ENCODE data around the gene TYRO3.

Gene TYRO3

DNA sequence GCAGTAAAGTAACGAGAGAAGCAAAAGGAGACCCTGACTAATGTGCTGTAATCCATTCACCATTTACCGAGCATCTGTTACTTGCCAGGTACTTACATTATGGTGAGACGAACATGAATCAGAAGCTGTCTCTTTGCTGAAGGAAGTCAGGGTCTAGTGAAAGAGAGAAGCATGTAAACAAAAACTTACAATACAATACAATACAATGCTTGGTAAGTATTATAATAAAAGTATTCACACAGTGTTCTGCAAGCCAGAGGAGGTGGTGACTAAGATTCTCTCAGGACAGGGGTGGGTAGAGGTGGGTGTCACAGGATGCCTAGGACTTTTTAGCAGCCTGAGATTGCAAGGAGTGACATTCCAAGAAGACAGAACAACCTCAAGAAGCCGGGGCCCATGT is 51.0 kb downstream of the TYRO3 start:
- DNase-seq = no peak

DNA sequence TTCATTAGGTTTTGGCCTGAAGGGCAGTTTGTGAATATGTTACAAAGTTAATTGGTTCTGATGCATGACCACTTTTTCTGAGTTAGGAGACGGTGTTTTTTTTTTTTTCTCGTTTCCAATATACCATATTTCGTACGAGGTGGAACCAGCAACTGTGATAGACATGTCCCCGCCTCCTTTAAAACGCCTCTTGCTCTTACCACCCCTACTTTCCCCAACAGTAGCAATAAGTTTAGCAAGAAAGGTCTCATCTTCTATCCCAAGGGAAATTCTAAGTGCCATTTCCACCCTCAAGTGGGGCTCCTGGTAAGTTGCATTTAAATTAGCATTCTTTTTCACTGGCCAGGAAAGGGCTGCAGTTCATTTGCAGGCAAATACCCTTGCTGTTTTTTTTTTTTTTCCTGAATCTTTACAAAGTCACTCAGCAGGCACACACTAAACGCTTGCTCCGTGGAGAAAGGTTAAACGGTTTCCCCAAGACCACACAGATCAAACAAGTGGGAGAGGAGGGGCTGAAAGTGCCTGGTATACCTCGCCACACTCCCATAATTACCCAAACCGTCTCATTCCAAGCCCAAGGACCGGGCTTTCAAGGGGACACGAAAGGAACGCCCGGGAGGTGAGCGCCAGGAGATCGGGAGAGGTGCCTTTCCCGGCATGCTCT is 61.7 kb downstream of the TYRO3 start:
- DNase-seq = peak in 2 of 3 experiments; percentile 29 to 56

DNA sequence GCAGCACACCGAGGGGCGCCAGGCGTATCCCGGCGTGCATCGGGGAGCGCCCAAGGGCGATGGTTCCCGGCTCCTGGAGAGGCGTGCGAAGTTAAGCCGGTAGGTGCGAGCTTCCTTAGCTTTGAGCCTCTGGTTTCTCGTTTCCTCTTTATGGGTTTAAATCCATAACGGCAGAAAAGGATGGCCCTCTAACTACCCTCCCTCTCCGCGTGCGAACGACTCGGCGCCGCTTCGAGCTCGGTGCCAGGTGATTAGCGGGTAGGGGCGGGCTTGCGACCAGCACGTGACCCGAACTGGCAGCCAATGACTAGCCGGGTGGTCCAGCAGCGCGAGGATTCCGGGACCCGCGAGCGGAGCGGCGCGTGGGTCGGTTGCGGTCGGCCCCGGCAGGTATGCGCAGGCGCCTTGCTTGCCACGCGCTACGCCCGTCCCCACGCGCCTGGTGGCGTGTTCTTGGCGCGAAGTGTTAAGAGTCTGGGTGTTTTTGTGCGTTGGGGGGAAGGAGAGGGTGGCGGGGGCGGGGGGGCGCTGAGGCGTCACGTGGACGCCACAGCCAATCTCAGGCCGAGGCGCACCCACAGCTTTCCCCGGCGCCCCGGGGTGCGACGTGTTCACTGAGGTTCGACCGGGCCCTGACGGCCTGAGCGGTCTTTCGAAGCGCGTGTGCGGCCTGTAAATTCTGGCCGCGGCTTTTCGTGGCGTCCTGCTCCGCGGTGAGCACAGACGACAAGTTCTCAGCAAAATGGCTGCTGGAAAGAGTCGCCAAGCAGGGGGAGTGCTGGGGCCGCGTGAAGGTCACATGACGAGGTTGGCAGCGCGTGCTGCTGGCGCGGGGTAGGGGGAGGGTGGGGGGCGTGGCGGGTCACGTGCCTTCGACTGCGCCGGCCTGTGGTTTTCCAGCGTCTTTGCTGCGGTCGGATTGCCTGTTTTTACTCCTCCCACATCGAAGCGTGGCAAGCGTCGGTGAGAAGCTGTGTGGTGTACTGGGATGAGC is 62.5 kb downstream of the TYRO3 start:
- DNase-seq = peak; percentile 75 to 93 (median 92)

DNA sequence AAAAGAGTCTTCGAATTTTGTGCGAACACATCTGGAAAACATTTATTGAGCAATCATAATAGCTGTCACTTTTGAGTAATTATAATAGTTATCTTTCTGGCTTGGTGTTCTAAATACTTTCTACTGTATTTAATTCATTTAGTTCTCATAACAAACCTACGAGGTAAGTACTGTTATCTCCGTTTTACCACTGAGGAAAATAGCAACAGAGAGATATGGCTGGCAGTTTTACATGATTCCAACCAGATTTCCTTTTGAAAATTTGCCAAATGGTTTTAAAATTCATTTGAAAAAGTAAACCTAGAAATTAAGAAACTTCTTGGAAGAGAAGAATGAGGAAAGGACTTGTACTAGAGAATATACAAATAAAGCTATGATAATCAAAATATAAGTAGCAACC is 63.9 kb downstream of the TYRO3 start:
- no peak for DNase-seq

DNA sequence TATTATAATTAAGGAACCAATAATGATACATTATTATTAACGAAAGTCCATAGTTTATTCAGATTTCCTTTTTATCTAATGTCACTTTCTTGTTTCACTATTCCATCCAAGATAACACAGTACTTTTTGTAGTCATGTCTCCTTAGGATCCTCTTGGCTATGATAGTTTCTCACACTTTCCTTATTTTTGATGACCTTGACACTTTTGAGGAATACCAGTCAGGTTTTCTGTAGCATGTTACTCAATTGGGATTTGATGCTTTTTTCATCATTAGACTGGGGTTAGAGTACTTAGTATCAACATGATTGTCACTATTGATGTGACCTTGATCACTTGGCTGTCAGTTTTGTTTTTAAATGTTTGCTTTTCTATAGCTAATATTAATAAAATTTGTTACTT is 68.2 kb downstream of the TYRO3 start:
- DNase-seq = no peak

DNA sequence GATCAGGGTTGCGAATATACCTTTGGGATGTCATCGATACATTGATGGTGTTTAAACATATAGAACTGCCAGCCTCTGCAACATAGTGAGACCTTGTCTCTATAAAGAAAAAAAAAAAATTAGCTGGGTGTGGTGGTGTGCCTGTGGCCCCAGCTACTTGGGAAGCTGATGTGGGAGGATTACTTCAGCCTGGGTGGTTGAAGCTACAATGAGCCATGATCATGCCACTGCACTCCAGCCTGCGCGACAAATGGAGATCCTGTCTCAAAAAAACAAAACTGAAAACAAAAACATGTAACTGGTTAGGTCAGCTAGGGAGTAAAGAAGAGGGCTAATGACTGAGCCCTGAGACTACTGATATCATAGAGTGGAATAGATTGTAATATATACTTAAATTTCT is 70.5 kb downstream of the TYRO3 start:
- DNase-seq = no peak

DNA sequence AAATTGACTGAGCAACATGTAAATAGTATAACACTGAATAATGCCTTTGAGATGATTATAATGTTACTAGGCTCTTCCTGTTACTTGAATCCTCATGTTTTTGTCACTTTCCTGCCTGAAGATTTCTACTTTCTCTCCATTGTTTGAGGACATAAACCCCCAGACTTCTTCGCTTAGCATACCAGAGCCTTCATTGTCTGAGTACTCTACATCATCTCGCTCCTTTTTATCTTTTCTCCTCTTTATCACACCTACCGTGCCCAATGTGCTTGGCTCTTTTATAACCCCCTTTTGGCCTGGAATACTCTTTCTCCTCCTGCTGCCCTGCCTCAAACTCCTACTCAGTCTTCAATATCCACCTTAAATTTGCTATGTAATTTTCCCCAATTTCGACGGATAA is 70.9 kb downstream of the TYRO3 start:
- no peak for DNase-seq

DNA sequence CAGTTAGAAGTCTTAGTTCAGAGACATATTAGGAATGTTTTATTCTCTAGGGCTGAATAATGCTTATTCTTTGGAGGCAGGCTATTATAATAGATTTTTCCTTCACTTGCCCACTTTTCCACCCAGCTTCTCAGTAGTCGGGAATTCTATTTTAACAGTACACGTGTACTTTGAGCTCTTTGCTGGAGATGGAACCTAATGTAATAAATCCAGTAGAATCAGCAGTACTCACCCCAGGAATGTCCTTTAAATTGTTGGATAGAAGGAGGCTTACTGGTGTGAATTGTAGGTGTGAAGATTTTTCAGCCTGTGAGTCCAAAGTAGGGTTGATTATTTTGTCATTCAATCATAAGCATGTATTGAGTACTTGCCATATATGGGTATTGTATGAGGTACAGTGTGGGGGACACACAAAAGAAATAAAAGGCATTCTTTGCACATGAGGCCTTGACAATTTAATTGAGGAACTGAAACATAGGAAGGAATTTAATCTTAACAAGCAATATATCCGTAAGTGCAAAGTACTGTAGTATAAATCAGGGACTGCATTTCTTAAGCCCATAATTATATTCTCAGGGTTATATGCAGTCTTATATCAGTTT is 71.7 kb downstream of the TYRO3 start:
- no peak for DNase-seq

DNA sequence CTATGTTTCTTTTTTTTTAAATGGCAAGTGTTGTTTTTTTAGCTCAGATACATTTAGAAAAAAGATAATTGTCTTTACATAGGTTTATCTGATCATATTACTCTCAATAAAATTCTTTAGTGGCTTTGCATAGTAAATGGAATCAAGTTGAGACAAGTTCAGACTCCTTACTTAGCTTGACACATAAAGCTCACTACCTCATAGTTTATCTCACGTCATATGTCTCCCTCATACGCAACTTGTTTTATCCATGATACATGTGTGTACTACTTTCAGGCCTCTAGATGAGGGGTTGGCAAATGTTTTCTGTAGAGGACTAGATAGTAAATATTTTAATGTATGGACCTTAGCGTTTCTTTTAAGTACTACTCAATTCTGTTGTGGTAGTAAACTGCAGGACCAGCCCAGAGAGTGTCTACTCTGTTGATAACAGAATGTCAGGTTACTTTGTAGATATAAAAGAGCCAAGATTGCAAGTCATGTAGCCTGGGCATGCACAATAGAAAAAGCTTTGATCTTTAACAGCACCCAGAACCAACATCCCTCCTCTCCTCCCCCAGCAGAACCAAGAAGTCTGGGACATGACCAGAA is 73.0 kb downstream of the TYRO3 start:
- no peak for DNase-seq

All from NCI-H1417 (cell line).